Panc1 (cell line): ENCODE measurements around the gene SLC25A42. TPM values are rescaled to one million over a fixed set of nuclear protein-coding genes. Genes with fewer than 3 reads are reported as not detected.

Experiments
- ATAC-seq: fragments of 200-7000 bp; cut with Tn5 transposase; 2 replicates; pipeline ENCODE4 v1.9.1; 2020; ENCODE audit warnings: mild to moderate bottlenecking, moderate library complexity
- BruUV-seq: library from RNA; stranded (reverse); fragments of 400-500 nt; replicated peaks from 2 replicates; lab custom pipeline; 2021; lab: Mats Ljungman, UMichigan
- CTCF ChIA-PET: fragments of 300-600 bp; sonication (Branson Sonifier 250); formaldehyde crosslinking; loops from one replicate; lab custom pipeline; 2022; ENCODE audit warnings: antibody characterized with exemption; lab: Charles Lee
- POLR2A ChIA-PET: fragments of 300-600 bp; sonication (Branson Sonifier 250); formaldehyde crosslinking; loops from one replicate; lab custom pipeline; 2022; ENCODE audit warnings: antibody characterized with exemption; lab: Charles Lee
- DNase-seq: peaks from one replicate; pipeline ENCODE4 v3.0.0-alpha.2; 2010; ENCODE audit warnings: low read depth, low spot score
- H3K27ac ChIP-seq: 2 replicates; pipeline ENCODE4 v1.5.1; 2011; ENCODE audit warnings: mild to moderate bottlenecking, low read length, inconsistent platforms
- H3K27me3 ChIP-seq: fragments of 200-500 bp; sonication (Bioruptor generic); 2 replicates; pipeline ENCODE4 v1.6.0; 2014; ENCODE audit warnings: low read length, inconsistent platforms; ENCODE audit not compliant: control insufficient read depth, insufficient read depth
- H3K36me3 ChIP-seq: fragments of 200-500 bp; sonication (Bioruptor generic); 2 replicates; pipeline ENCODE4 v1.5.1; 2014; ENCODE audit warnings: inconsistent platforms, mild to moderate bottlenecking, low read length, moderate library complexity; ENCODE audit not compliant: control insufficient read depth, insufficient read depth
- H3K4me1 ChIP-seq: 2 replicates; pipeline ENCODE4 v1.5.1; 2011; ENCODE audit warnings: inconsistent platforms, mild to moderate bottlenecking, low read length, moderate library complexity; ENCODE audit not compliant: control insufficient read depth, insufficient read depth
- H3K4me3 ChIP-seq, 2 experiments: 2 replicates each; pipeline ENCODE4 v1.5.1; 2011 to 2012; ENCODE audit warnings: low read depth in 2 of 2, low read length in 2 of 2, mild to moderate bottlenecking in 2 of 2, inconsistent platforms in 1 of 2, moderate library complexity in 1 of 2
- H3K9me3 ChIP-seq: fragments of 200-500 bp; sonication (Bioruptor generic); 2 replicates; pipeline ENCODE4 v1.5.1; 2014; ENCODE audit warnings: low read depth, mild to moderate bottlenecking, inconsistent platforms, low read length, moderate library complexity; ENCODE audit not compliant: control insufficient read depth, insufficient read depth
- POLR2AphosphoS5 ChIP-seq: IDR thresholded peaks from 2 replicates; pipeline ENCODE4 v1.6.1; 2012; ENCODE audit warnings: mild to moderate bottlenecking, low read depth, low read length, moderate library complexity
- SIN3A ChIP-seq: IDR thresholded peaks from 2 replicates; pipeline ENCODE4 v1.6.1; 2012; ENCODE audit warnings: low read depth, mild to moderate bottlenecking, low read length, moderate library complexity, borderline replicate concordance; ENCODE audit not compliant: insufficient read depth
- TCF7L2 ChIP-seq: IDR thresholded peaks from 2 replicates; pipeline ENCODE4 v1.6.1; 2011; ENCODE audit warnings: mild to moderate bottlenecking, low read depth, low read length, inconsistent platforms
- in situ Hi-C: cut with HindIII; loops from 2 replicates; pipeline ENCODE4 v1.10.0; 2016; ENCODE audit warnings: low sequenced_read_pairs, low pct_unique_long_range_greater_than_20kb
- intact Hi-C: fragments of 100-400 bp; cut with micrococcal nuclease; formaldehyde crosslinking; loops from one replicate; pipeline ENCODE4 v1.10.0; 2022; ENCODE audit not compliant: unreplicated experiment
- total RNA-seq: library from RNA; stranded (reverse); gene quantifications from one replicate; pipeline ENCODE4 v1.2.1, GENCODE V29; 2021; ENCODE audit not compliant: unreplicated experiment
- TF ChIP-seq, protein P1 (sequence below): fragments of 450-650 bp; IDR thresholded peaks from 2 replicates; pipeline ENCODE4 v1.5.1; 2017; ENCODE audit warnings: mild to moderate bottlenecking
- TF ChIP-seq, protein P2 (sequence below), 2 experiments: IDR thresholded peaks; 2 replicates each; pipeline ENCODE4 v1.6.1; 2011 to 2012; ENCODE audit warnings: low read depth in 2 of 2, control low read depth in 1 of 2, low read length in 1 of 2, mild to moderate bottlenecking in 1 of 2, moderate library complexity in 1 of 2; ENCODE audit not compliant: insufficient read depth in 1 of 2

SLC25A42 gene
- total RNA-seq, 1 experiment from 2014 or later: 2.6 TPM

DNA sequence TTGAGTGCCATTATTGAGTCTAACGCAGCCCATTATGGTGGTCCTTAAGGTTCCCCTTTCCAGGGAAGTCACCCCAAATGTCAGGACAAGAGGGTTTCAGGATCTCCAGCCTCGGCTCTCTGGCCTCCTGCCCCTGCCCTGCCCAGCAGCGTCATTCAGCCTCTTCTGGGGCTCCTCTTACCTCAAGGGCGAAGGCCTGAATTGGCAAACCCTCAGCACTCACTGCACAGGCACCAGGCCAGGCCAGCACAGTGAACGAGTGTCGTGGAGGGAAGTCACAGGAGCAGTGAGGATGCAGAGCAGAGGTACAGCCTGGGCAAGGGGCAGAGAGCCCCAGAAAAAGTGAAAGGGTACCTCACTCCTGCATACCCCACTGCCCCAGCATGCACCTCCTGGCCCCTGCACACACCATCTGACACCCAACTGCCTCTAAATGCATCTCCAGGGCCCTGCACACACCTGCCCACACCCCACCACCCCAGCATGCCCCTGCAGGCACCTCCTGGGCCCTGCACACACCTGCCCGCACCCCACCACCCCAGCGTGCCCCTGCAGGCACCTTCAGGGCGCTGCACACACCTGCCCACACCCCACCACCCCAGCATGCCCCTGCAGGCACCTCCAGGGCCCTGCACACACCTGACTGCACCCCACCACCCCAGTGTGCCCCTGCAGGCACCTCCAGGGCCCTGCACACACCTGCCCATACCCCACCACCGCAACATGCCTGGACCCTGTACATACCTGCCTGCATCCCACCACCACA, 19.8 kb downstream of the SLC25A42 start:
- in situ Hi-C loops (no loop called here), intact Hi-C loops (no loop called here)
- H3K27me3 ChIP-seq: no peaks in the 10 kb centered on the region
- no peak for TF ChIP-seq SIN3A
- TF ChIP-seq, protein P1, sequence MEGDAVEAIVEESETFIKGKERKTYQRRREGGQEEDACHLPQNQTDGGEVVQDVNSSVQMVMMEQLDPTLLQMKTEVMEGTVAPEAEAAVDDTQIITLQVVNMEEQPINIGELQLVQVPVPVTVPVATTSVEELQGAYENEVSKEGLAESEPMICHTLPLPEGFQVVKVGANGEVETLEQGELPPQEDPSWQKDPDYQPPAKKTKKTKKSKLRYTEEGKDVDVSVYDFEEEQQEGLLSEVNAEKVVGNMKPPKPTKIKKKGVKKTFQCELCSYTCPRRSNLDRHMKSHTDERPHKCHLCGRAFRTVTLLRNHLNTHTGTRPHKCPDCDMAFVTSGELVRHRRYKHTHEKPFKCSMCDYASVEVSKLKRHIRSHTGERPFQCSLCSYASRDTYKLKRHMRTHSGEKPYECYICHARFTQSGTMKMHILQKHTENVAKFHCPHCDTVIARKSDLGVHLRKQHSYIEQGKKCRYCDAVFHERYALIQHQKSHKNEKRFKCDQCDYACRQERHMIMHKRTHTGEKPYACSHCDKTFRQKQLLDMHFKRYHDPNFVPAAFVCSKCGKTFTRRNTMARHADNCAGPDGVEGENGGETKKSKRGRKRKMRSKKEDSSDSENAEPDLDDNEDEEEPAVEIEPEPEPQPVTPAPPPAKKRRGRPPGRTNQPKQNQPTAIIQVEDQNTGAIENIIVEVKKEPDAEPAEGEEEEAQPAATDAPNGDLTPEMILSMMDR: no peak
- no peak for TF ChIP-seq POLR2AphosphoS5
- TF ChIP-seq, protein P2, sequence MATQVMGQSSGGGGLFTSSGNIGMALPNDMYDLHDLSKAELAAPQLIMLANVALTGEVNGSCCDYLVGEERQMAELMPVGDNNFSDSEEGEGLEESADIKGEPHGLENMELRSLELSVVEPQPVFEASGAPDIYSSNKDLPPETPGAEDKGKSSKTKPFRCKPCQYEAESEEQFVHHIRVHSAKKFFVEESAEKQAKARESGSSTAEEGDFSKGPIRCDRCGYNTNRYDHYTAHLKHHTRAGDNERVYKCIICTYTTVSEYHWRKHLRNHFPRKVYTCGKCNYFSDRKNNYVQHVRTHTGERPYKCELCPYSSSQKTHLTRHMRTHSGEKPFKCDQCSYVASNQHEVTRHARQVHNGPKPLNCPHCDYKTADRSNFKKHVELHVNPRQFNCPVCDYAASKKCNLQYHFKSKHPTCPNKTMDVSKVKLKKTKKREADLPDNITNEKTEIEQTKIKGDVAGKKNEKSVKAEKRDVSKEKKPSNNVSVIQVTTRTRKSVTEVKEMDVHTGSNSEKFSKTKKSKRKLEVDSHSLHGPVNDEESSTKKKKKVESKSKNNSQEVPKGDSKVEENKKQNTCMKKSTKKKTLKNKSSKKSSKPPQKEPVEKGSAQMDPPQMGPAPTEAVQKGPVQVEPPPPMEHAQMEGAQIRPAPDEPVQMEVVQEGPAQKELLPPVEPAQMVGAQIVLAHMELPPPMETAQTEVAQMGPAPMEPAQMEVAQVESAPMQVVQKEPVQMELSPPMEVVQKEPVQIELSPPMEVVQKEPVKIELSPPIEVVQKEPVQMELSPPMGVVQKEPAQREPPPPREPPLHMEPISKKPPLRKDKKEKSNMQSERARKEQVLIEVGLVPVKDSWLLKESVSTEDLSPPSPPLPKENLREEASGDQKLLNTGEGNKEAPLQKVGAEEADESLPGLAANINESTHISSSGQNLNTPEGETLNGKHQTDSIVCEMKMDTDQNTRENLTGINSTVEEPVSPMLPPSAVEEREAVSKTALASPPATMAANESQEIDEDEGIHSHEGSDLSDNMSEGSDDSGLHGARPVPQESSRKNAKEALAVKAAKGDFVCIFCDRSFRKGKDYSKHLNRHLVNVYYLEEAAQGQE (IDR thresholded peaks at IDR 0.05; ENCODE audit: insufficient read depth in 1 of 2, low read depth in 2 of 2, low read length in 1 of 2): no peak
- TF ChIP-seq TCF7L2: no peak
- no peaks in the 10 kb centered on the region for H3K4me1 ChIP-seq
- ChIA-PET POLR2A (no interaction called here), CTCF (no interaction called here)
- no TSS peak for BruUV-seq
- H3K4me3 ChIP-seq: no peak overlapping the region
- H3K36me3 ChIP-seq: no peaks in the 10 kb centered on the region
- no peaks in the 10 kb centered on the region for H3K9me3 ChIP-seq
- H3K27ac ChIP-seq: no peak overlapping the region
- DNase-seq (no peak), ATAC-seq (no peak)

DNA sequence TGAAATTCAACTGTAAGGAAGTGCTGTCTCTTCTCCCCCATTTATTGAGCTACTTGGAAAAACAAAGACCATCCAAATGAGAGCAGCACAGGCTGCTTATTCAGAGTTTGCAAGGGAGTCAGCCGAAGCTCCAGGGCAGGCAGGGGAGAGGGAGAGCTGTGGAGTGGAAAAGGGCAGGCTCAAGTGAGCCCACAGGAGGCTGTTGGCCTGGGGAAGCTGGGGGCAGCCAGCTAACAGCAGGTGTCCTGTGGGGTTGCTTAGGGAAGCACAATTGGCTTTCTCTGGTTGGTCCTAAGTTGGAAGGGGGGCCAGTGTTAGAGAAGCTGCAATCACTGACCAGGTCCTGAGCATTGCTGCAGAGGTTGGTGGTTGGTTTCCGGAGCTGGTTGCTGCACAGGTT, 23.9 kb downstream of the SLC25A42 start:
- no peak overlapping the region for H3K27ac ChIP-seq
- intact Hi-C loops: no loop called here
- POLR2A ChIA-PET: no interaction called here
- BruUV-seq: no TSS peak
- no peaks in the 10 kb centered on the region for H3K36me3 ChIP-seq
- DNase-seq: no peak
- no peaks in the 10 kb centered on the region for H3K4me1 ChIP-seq
- TF ChIP-seq, protein P2 (IDR thresholded peaks at IDR 0.05; ENCODE audit: insufficient read depth in 1 of 2, low read depth in 2 of 2, low read length in 1 of 2): no peak
- TF ChIP-seq POLR2AphosphoS5 (no peak), SIN3A (no peak), TCF7L2 (no peak)
- TF ChIP-seq, protein P1: no peak
- CTCF ChIA-PET: no interaction called here
- no peaks in the 10 kb centered on the region for H3K27me3 ChIP-seq
- 0 out of 2 replicates have a peak, but pooled peaks have one; percentile 48 for ATAC-seq
- in situ Hi-C loops: no loop called here
- no peaks in the 10 kb centered on the region for H3K9me3 ChIP-seq
- H3K4me3 ChIP-seq: no peak overlapping the region
